CD4-positive, alpha-beta memory T cell (primary cell): Measurements from ENCODE around the gene PRKG1. TPM values are rescaled to one million over a fixed set of nuclear protein-coding genes. Genes with fewer than 3 reads are reported as not detected.

Source experiments
- CTCF ChIA-PET: fragments of 350-600 bp; sonication (Branson Sonifier 250); formaldehyde crosslinking; loops from one replicate; lab custom pipeline; 2021; ENCODE audit warnings: inconsistent platforms; ENCODE audit not compliant: partially characterized antibody; lab: Charles Lee
- POLR2A ChIA-PET: fragments of 350-600 bp; sonication (Branson Sonifier 250); formaldehyde crosslinking; loops from one replicate; lab custom pipeline; 2021; ENCODE audit not compliant: partially characterized antibody; lab: Charles Lee
- DNase-seq, 5 donors: peaks; one replicate each; pipeline versions ENCODE4 v3.0.0 to v3.0.0-alpha.2; 2020 to 2022; ENCODE audit warnings: mixed read lengths in 1 of 5
- H3K27ac ChIP-seq: one replicate; pipeline ENCODE4 v1.7.0; 2013; ENCODE audit warnings: low read depth, low read length
- H3K27me3 ChIP-seq: 2 replicates; pipeline ENCODE4 v1.7.0; 2013; ENCODE audit warnings: mild to moderate bottlenecking, low read length, moderate library complexity; ENCODE audit not compliant: insufficient read depth
- H3K36me3 ChIP-seq: 2 replicates; pipeline ENCODE4 v1.7.0; 2013; ENCODE audit warnings: mild to moderate bottlenecking, low read length, moderate library complexity; ENCODE audit not compliant: insufficient read depth
- H3K4me1 ChIP-seq: 2 replicates; pipeline ENCODE4 v1.7.0; 2013; ENCODE audit warnings: mild to moderate bottlenecking, low read length, moderate library complexity; ENCODE audit not compliant: insufficient read depth
- H3K4me3 ChIP-seq, 2 donors: one replicate each; pipeline ENCODE4 v1.7.0; 2013; ENCODE audit warnings: low read length in 2 of 2, mild to moderate bottlenecking in 1 of 2
- H3K9me3 ChIP-seq, 2 donors: one replicate each; pipeline ENCODE4 v1.7.0; 2013; ENCODE audit warnings: low read length in 2 of 2, control low read depth in 1 of 2; ENCODE audit not compliant: control insufficient read depth in 1 of 2
- H3K27ac Mint-ChIP-seq, 7 donors: one replicate each; pipeline ENCODE4 v1.8.0; 2020 to 2021; ENCODE audit warnings: mixed read lengths in 7 of 7, mild to moderate bottlenecking in 6 of 7, inconsistent platforms in 3 of 7, moderate library complexity in 3 of 7
- H3K27me3 Mint-ChIP-seq, 2 donors: one replicate each; pipeline ENCODE4 v1.8.0; 2020 to 2021; ENCODE audit warnings: mixed read lengths in 2 of 2
- H3K36me3 Mint-ChIP-seq, 2 donors: one replicate each; pipeline ENCODE4 v1.8.0; 2020 to 2021; ENCODE audit warnings: mixed read lengths in 2 of 2, inconsistent platforms in 1 of 2, mild to moderate bottlenecking in 1 of 2
- H3K4me1 Mint-ChIP-seq, 4 donors: one replicate each; pipeline ENCODE4 v1.8.0; 2020 to 2021; ENCODE audit warnings: mixed read lengths in 4 of 4, mild to moderate bottlenecking in 1 of 4
- H3K4me3 Mint-ChIP-seq, 8 donors: one replicate each; pipeline ENCODE4 v1.8.0; 2020 to 2021; ENCODE audit warnings: mixed read lengths in 8 of 8, mild to moderate bottlenecking in 7 of 8, moderate library complexity in 6 of 8, inconsistent platforms in 3 of 8
- H3K9me3 Mint-ChIP-seq, 8 donors: one replicate each; pipeline ENCODE4 v1.8.0; 2020 to 2021; ENCODE audit warnings: mixed read lengths in 8 of 8, mild to moderate bottlenecking in 5 of 8, inconsistent platforms in 3 of 8, moderate library complexity in 1 of 8
- intact Hi-C: fragments of 100-400 bp; cut with micrococcal nuclease; formaldehyde crosslinking; loops from one replicate; pipeline ENCODE4 v1.15.1; 2023
- polyA plus RNA-seq, 2 donors: library from polyadenylated mRNA; unstranded; fragments of 300-500 nt; fragmentation: Illumina TruSeq; gene quantifications; one replicate each; pipeline ENCODE4 v1.2.3, GENCODE V29; 2021
- total RNA-seq, 2 experiments: library from RNA; stranded (reverse); gene quantifications; one replicate each; pipeline ENCODE4 v1.2.3, GENCODE V29; 2021

Gene PRKG1
- total and polyA plus RNA-seq, 4 experiments from 2014 or later, result 0.06 to 0.20 TPM; not detected in 2

- Mint-ChIP-seq H3K9me3 (peaks cover 0 to 7% (median 0%) of the 10 kb centered on the region in 8 donors), H3K36me3 (no peaks in the 10 kb centered on the region), H3K4me1 (no peaks in the 10 kb centered on the region), H3K27ac (no peak overlapping the region), H3K27me3 (no peaks in the 10 kb centered on the region), H3K4me3 (no peak overlapping the region)
- H3K4me1 ChIP-seq, result no peaks in the 10 kb centered on the region
- no peak overlapping the region for H3K27ac ChIP-seq
- DNase-seq, result no peak
- ChIA-PET POLR2A (no interaction called here), CTCF (no interaction called here)
- H3K4me3 ChIP-seq, result no peak overlapping the region
- no peaks in the 10 kb centered on the region for H3K36me3 ChIP-seq
- no peaks in the 10 kb centered on the region for H3K27me3 ChIP-seq
- H3K9me3 ChIP-seq, result no peaks in the 10 kb centered on the region
- intact Hi-C loops, result no loop called here
Observed at GRCh38 chr10:52128056-52128683, 1053.9 kb downstream of the PRKG1 start.

- Mint-ChIP-seq H3K36me3 (no peaks in the 10 kb centered on the region), H3K4me3 (no peak overlapping the region), H3K4me1 (no peaks in the 10 kb centered on the region), H3K9me3 (peaks cover 0 to 7% (median 0%) of the 10 kb centered on the region in 8 donors), H3K27ac (no peak overlapping the region), H3K27me3 (no peaks in the 10 kb centered on the region)
- CTCF ChIA-PET, result no interaction called here
- Histone ChIP-seq H3K4me3 (no peak overlapping the region), H3K36me3 (no peaks in the 10 kb centered on the region), H3K27me3 (no peaks in the 10 kb centered on the region), H3K9me3 (no peaks in the 10 kb centered on the region), H3K27ac (no peak overlapping the region), H3K4me1 (no peaks in the 10 kb centered on the region)
- intact Hi-C loops, result no loop called here
- DNase-seq, result no peak
- POLR2A ChIA-PET, result no interaction called here
Observed at GRCh38 chr10:52129410-52130178, 1055.3 kb downstream of the PRKG1 start.

- Mint-ChIP-seq H3K4me1 (no peaks in the 10 kb centered on the region), H3K9me3 (peaks cover 0 to 5% (median 0%) of the 10 kb centered on the region in 8 donors), H3K4me3 (no peak overlapping the region), H3K27ac (no peak overlapping the region), H3K36me3 (no peaks in the 10 kb centered on the region), H3K27me3 (no peaks in the 10 kb centered on the region)
- Histone ChIP-seq H3K27ac (no peak overlapping the region), H3K4me1 (no peaks in the 10 kb centered on the region), H3K27me3 (no peaks in the 10 kb centered on the region), H3K9me3 (no peaks in the 10 kb centered on the region), H3K36me3 (no peaks in the 10 kb centered on the region), H3K4me3 (no peak overlapping the region)
- ChIA-PET POLR2A (no interaction called here), CTCF (no interaction called here)
- DNase-seq, result no peak
- intact Hi-C loops, result no loop called here
Observed at GRCh38 chr10:52135101-52135500, 1060.8 kb downstream of the PRKG1 start.

- H3K36me3 Mint-ChIP-seq, result no peaks in the 10 kb centered on the region
- no peaks in the 10 kb centered on the region for H3K27me3 ChIP-seq
- H3K36me3 ChIP-seq, result no peaks in the 10 kb centered on the region
- H3K4me1 Mint-ChIP-seq, result no peaks in the 10 kb centered on the region
- POLR2A ChIA-PET, result no interaction called here
- no peak overlapping the region for H3K4me3 Mint-ChIP-seq
- H3K27ac Mint-ChIP-seq, result no peak overlapping the region
- H3K9me3 Mint-ChIP-seq, result peaks cover 0 to 5% (median 0%) of the 10 kb centered on the region in 8 donors
- no peak overlapping the region for H3K27ac ChIP-seq
- H3K4me1 ChIP-seq, result no peaks in the 10 kb centered on the region
- intact Hi-C loops, result no loop called here
- no peaks in the 10 kb centered on the region for H3K27me3 Mint-ChIP-seq
- no peaks in the 10 kb centered on the region for H3K9me3 ChIP-seq
- DNase-seq, result no peak
- H3K4me3 ChIP-seq, result no peak overlapping the region
- CTCF ChIA-PET, result no interaction called here
Observed at GRCh38 chr10:52136921-52137320, 1062.6 kb downstream of the PRKG1 start.

GRCh38 chr10:52143338-52143737 is 1069.1 kb downstream of the PRKG1 start:
- Histone ChIP-seq H3K27me3 (no peaks in the 10 kb centered on the region), H3K4me3 (no peak overlapping the region), H3K4me1 (no peaks in the 10 kb centered on the region), H3K36me3 (no peaks in the 10 kb centered on the region), H3K27ac (no peak overlapping the region), H3K9me3 (no peaks in the 10 kb centered on the region)
- H3K9me3 Mint-ChIP-seq, result peaks cover 0 to 4% (median 0%) of the 10 kb centered on the region in 8 donors
- no peaks in the 10 kb centered on the region for H3K27me3 Mint-ChIP-seq
- H3K27ac Mint-ChIP-seq, result no peak overlapping the region
- no peak for DNase-seq
- no peaks in the 10 kb centered on the region for H3K4me1 Mint-ChIP-seq
- intact Hi-C loops, result no loop called here
- ChIA-PET POLR2A (no interaction called here), CTCF (interaction anchor here (0.6 kb wide), 1 partner anchor 7 kb away, joined by 3 read pairs; no protein-coding TSS in a partner anchor)
- H3K4me3 Mint-ChIP-seq, result no peak overlapping the region
- H3K36me3 Mint-ChIP-seq, result no peaks in the 10 kb centered on the region

- no peak for DNase-seq
- Mint-ChIP-seq H3K36me3 (no peaks in the 10 kb centered on the region), H3K4me3 (no peak overlapping the region), H3K27ac (no peak overlapping the region), H3K27me3 (no peaks in the 10 kb centered on the region), H3K4me1 (no peaks in the 10 kb centered on the region), H3K9me3 (peaks cover 0 to 4% (median 0%) of the 10 kb centered on the region in 8 donors)
- intact Hi-C loops, result no loop called here
- ChIA-PET CTCF (no interaction called here), POLR2A (no interaction called here)
- Histone ChIP-seq H3K4me3 (no peak overlapping the region), H3K9me3 (no peaks in the 10 kb centered on the region), H3K27me3 (no peaks in the 10 kb centered on the region), H3K36me3 (no peaks in the 10 kb centered on the region), H3K27ac (no peak overlapping the region), H3K4me1 (no peaks in the 10 kb centered on the region)
Observed at GRCh38 chr10:52145636-52146035, 1071.3 kb downstream of the PRKG1 start.

- H3K4me3 ChIP-seq, result no peak overlapping the region
- H3K36me3 ChIP-seq, result no peaks in the 10 kb centered on the region
- Mint-ChIP-seq H3K4me3 (no peak overlapping the region), H3K9me3 (peaks cover 0 to 4% (median 0%) of the 10 kb centered on the region in 8 donors), H3K27me3 (no peaks in the 10 kb centered on the region), H3K4me1 (no peaks in the 10 kb centered on the region), H3K36me3 (no peaks in the 10 kb centered on the region), H3K27ac (no peak overlapping the region)
- ChIA-PET CTCF (no interaction called here), POLR2A (no interaction called here)
- intact Hi-C loops, result no loop called here
- DNase-seq, result no peak
- H3K4me1 ChIP-seq, result no peaks in the 10 kb centered on the region
- H3K27me3 ChIP-seq, result no peaks in the 10 kb centered on the region
- H3K9me3 ChIP-seq, result no peaks in the 10 kb centered on the region
- no peak overlapping the region for H3K27ac ChIP-seq
Observed at GRCh38 chr10:52146766-52147165, 1072.5 kb downstream of the PRKG1 start.
